ENCODE data around the gene CDC14A.
"Not testable (repeated sequence)": the region's sequence is repeated elsewhere in the genome, so short reads cannot be mapped to it uniquely, and the experiment has no call there.

The CDC14A gene

DNA sequence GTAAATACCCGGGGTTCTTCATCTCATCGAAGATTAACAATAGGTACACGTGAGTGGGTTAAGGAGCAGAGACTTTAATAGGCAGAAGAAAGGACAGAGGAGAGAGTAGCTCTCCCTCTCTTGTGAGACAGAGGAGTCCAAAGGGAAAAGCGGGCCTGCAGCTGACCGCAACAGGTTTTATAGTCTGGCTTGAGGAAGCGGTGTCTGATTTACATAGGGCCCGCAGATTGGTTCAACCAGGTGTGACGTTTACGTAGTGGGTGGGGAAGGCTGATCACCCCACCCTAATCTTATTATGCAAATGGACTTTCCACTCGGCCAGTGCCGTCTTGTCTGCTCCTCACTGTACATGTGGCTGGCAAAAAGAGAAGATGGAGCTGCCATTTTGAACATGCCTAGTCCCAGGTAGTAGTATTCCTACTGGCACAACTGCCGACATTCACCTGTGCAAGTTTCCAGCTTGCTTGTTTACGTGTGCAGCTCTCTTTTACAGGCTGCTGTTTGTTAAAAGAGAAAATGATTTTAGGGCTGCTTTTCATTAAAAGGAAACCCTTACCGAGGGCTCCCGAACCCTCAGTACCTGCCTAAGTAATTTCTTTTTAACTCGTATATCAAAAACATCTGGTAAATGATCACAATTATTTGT lies 10.6 kb downstream of the CDC14A start:
- no peak for DNase-seq (ENCODE audit: low read depth, low spot score)

DNA sequence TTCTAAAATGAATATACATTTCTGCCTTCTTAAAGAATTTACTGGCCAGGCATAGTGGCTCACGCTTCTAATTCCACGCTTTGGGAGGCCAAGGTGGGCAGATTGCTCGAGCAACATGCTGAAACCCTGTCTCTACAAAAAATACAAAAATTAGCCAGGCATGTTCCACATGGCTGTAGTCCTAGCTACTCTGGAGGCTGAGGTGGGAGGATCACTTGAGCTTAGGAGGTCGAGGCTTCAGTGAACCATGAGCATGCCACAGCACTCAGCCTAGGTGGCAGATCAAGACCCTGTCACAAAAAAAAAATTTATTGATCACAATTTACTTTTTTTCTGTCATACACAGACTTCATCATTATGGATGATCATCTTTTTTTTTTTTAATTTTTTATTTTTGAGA lies 11.5 kb downstream of the CDC14A start:
- DNase-seq (ENCODE audit: low read depth, low spot score) = no peak

- no peak for DNase-seq (ENCODE audit: low read depth, low spot score)
Observed at GRCh38 chr1:100364697-100365096, 12.4 kb downstream of the CDC14A start.

DNA sequence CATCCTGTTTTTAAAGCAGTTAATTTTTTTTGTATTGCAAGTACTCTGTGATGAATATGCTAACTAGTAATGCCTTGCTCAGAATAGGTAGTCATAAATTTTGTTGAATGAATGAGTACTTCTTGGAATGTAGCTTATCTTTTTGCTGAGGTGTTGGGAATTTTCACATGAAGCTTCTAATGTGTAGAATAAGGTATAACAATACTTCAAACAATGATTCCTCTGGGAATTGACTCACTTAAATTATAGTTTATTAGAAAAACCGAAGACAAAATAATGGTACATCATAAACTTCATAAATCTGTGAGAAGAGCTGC lies 13.9 kb downstream of the CDC14A start:
- no peak for DNase-seq (ENCODE audit: low read depth, low spot score)

GRCh38 chr1:100369339-100369738 lies 17.0 kb downstream of the CDC14A start:
- DNase-seq (ENCODE audit: low read depth, low spot score) = not testable (repeated sequence)

GRCh38 chr1:100373953-100374352 lies 21.6 kb downstream of the CDC14A start:
- DNase-seq (ENCODE audit: low read depth, low spot score) = not testable (repeated sequence)

- not testable (repeated sequence) for DNase-seq (ENCODE audit: low read depth, low spot score)
Observed at GRCh38 chr1:100376890-100377289, 24.6 kb downstream of the CDC14A start.

GRCh38 chr1:100377590-100378361 lies 25.5 kb downstream of the CDC14A start:
- no peak for DNase-seq (ENCODE audit: low read depth, low spot score)

GRCh38 chr1:100378956-100379355 lies 26.6 kb downstream of the CDC14A start:
- DNase-seq (ENCODE audit: low read depth, low spot score) = no peak

GRCh38 chr1:100380635-100381034 lies 28.3 kb downstream of the CDC14A start:
- no peak for DNase-seq (ENCODE audit: low read depth, low spot score)

DNA sequence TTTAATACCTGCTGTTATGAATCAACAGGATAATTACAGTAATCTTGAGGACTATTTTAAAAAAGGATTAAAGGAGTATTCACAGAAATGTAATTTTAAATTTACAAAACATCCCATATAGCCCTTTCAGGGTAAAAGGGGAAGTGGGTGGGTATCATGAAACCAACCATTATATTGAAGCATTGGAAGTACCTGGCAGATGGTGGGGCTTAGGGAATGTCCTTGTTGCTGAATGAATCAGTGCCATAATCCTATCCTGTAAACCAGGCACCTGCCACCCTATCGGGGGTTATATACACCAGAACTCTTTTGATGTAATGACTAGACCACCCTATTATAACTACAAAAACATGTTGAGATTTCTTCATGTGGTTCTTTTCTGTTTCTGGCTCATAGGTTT lies 30.4 kb downstream of the CDC14A start:
- no peak for DNase-seq (ENCODE audit: low read depth, low spot score)

GRCh38 chr1:100383743-100384405 lies 31.6 kb downstream of the CDC14A start:
- DNase-seq (ENCODE audit: low read depth, low spot score) = no peak

GRCh38 chr1:100387209-100387608 lies 34.9 kb downstream of the CDC14A start:
- no peak for DNase-seq (ENCODE audit: low read depth, low spot score)

DNA sequence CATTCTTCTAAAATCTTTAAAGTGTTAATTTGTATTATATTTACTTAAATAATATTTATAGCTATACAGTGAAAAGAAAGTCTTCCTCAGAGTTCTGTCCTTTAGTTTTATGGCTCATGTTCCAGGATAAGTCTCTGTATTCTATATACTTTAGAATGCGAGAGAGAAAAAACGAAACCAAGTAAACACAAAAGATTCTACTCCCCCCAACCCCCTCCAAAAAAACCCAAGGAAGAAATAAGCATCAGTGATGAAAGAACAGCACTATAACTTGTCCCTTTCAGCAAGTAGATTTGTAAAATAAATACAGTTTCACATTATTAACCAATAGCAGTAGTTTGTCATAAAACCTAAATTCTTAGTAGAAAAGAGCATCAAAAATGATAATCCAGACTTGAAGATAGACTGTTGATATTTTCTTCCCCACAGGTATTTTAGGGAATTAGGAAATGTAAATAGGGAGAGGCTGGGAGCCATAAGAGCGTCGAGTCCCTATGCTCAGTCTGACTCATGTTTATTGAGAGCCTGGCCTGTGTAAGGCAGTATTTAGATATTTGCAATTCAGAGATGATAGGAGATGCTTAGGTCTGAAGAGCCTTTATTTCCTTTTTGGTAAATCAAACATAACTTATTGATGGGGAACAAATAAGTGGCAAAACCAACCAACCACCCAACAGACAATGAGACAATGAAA lies 35.5 kb downstream of the CDC14A start:
- DNase-seq (ENCODE audit: low read depth, low spot score) = no peak

GRCh38 chr1:100390531-100390930 lies 38.2 kb downstream of the CDC14A start:
- no peak for DNase-seq (ENCODE audit: low read depth, low spot score)

- no peak for DNase-seq (ENCODE audit: low read depth, low spot score)
Observed at GRCh38 chr1:100391675-100392074, 39.4 kb downstream of the CDC14A start.

GRCh38 chr1:100392756-100393155 lies 40.5 kb downstream of the CDC14A start:
- no peak for DNase-seq (ENCODE audit: low read depth, low spot score)

- no peak for DNase-seq (ENCODE audit: low read depth, low spot score)
Observed at GRCh38 chr1:100394285-100394684, 42.0 kb downstream of the CDC14A start.

GRCh38 chr1:100395913-100396312 lies 43.6 kb downstream of the CDC14A start:
- no peak for DNase-seq (ENCODE audit: low read depth, low spot score)

DNA sequence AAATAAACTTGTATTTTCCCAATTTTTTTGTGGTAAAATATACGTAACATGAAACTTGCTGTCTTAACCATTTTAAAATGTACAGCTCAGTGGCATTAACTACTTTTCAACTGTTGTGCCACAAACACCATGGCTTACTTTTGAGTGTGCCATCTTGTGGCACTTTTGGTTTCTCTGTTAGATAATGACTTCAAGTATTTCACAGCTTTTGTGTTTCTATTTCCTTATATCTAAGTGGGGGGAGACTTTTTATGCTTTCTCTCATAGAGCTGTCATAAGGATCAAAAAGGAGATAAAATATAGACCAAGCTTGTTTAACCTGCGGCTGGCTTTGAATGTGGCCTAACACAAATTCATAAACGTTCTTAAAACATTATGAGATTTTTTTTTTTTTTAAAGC lies 44.3 kb downstream of the CDC14A start:
- DNase-seq (ENCODE audit: low read depth, low spot score) = no peak

DNA sequence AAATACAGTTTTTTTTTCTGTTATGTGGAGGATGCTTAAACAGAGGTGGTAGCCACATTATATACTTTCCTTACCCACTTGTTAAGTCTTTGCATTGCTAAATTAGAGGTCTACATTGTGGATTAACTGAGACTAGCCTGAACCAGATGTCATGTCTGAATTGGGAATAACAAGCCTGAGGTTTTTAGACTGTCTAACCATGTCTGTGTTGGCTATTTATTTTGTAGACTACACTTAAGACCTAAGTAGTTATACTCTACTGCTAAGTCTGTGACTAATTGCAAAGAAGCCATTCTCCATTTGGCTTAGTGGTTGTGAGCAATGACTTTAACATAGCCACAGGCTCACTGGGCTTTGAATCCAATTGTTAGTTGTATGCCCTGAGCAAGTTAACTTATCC lies 45.4 kb downstream of the CDC14A start:
- DNase-seq (ENCODE audit: low read depth, low spot score) = no peak

GRCh38 chr1:100398648-100399047 lies 46.3 kb downstream of the CDC14A start:
- no peak for DNase-seq (ENCODE audit: low read depth, low spot score)

Data from activated naive CD8-positive, alpha-beta T cell treated with anti-CD3 and anti-CD28 coated beads, Interleukin-2, amount 50 U/mL, for 16 hours (primary cell).